Astrocyte (in vitro differentiated cells and primary cell): ENCODE data around the gene SLC22A31. TPM values are rescaled to one million over a fixed set of nuclear protein-coding genes. Genes with fewer than 3 reads are reported as not detected.

Experiments used
- DNase-seq: peaks from one replicate; pipeline ENCODE4 v3.0.0-alpha.2; 2010; ENCODE audit warnings: low read depth
- FAIRE-seq: peaks from 2 replicates; lab custom pipeline; 2011; peaks lifted over from hg19 to GRCh38; lab: Jason Lieb, UNC
- H2AFZ ChIP-seq: 2 replicates; pipeline ENCODE4 v1.6.0; 2012; ENCODE audit warnings: low read depth, low read length, inconsistent platforms
- H3K27ac ChIP-seq: 2 replicates; pipeline ENCODE4 v1.5.1; 2011; ENCODE audit warnings: low read depth, low read length, inconsistent platforms
- H3K27me3 ChIP-seq: 2 replicates; pipeline ENCODE4 v1.6.0; 2011; ENCODE audit warnings: low read length, inconsistent platforms; ENCODE audit not compliant: insufficient read depth
- H3K36me3 ChIP-seq: 2 replicates; pipeline ENCODE4 v1.5.1; 2011; ENCODE audit warnings: low read length, inconsistent platforms; ENCODE audit not compliant: insufficient read depth
- H3K4me1 ChIP-seq: 2 replicates; pipeline ENCODE4 v1.5.1; 2011; ENCODE audit warnings: low read length, inconsistent platforms; ENCODE audit not compliant: insufficient read depth
- H3K4me2 ChIP-seq: 2 replicates; pipeline ENCODE4 v1.6.0; 2012; ENCODE audit warnings: low read length, inconsistent platforms
- H3K4me3 ChIP-seq: 2 replicates; pipeline ENCODE4 v1.5.1; 2011; ENCODE audit warnings: low read depth, mild to moderate bottlenecking, low read length, inconsistent platforms; ENCODE audit not compliant: insufficient read depth
- H3K79me2 ChIP-seq: 2 replicates; pipeline ENCODE4 v1.6.0; 2012; ENCODE audit warnings: mild to moderate bottlenecking, low read length, inconsistent platforms; ENCODE audit not compliant: insufficient read depth
- H3K9ac ChIP-seq: 2 replicates; pipeline ENCODE4 v1.6.0; 2012; ENCODE audit warnings: mild to moderate bottlenecking, low read length, inconsistent platforms
- H3K9me3 ChIP-seq: 2 replicates; pipeline ENCODE4 v1.5.1; 2012; ENCODE audit warnings: low read depth, mild to moderate bottlenecking, low read length, inconsistent platforms; ENCODE audit not compliant: insufficient read depth
- H4K20me1 ChIP-seq: 2 replicates; pipeline ENCODE4 v1.6.0; 2012; ENCODE audit warnings: low read length, inconsistent platforms; ENCODE audit not compliant: insufficient read depth
- H3K27ac Mint-ChIP-seq: one replicate; pipeline ENCODE4 v1.8.0; 2021; ENCODE audit warnings: mild to moderate bottlenecking, mixed read lengths; ENCODE audit not compliant: unreplicated experiment
- H3K27me3 Mint-ChIP-seq: one replicate; pipeline ENCODE4 v1.8.0; 2021; ENCODE audit warnings: low read depth, mixed read lengths; ENCODE audit not compliant: unreplicated experiment
- H3K36me3 Mint-ChIP-seq: one replicate; pipeline ENCODE4 v1.8.0; 2021; ENCODE audit warnings: low read depth, mixed read lengths; ENCODE audit not compliant: unreplicated experiment
- H3K4me1 Mint-ChIP-seq: one replicate; pipeline ENCODE4 v1.8.0; 2021; ENCODE audit warnings: low read depth, mixed read lengths; ENCODE audit not compliant: unreplicated experiment
- H3K4me3 Mint-ChIP-seq: one replicate; pipeline ENCODE4 v1.8.0; 2021; ENCODE audit warnings: mild to moderate bottlenecking, moderate library complexity, mixed read lengths; ENCODE audit not compliant: unreplicated experiment
- H3K9me3 Mint-ChIP-seq: one replicate; pipeline ENCODE4 v1.8.0; 2021; ENCODE audit warnings: mild to moderate bottlenecking, mixed read lengths; ENCODE audit not compliant: unreplicated experiment
- EZH2 ChIP-seq: IDR thresholded peaks from 2 replicates; pipeline ENCODE4 v1.6.1; 2012; ENCODE audit warnings: mild to moderate bottlenecking, low read length, inconsistent platforms; ENCODE audit not compliant: insufficient read depth
- total RNA-seq: library from RNA; stranded (reverse); gene quantifications from 2 replicates; pipeline ENCODE4 v1.2.1, GENCODE V29; 2021
- TF ChIP-seq, protein P1 (sequence below): IDR thresholded peaks from 2 replicates; pipeline ENCODE4 v1.5.1; 2011; ENCODE audit warnings: low read depth, mild to moderate bottlenecking, inconsistent platforms, low read length, moderate library complexity; ENCODE audit not compliant: insufficient read depth

Gene SLC22A31
- total RNA-seq, 1 donor from 2014 or later, result 1.3 TPM

GRCh38 chr16:89147085-89147817 is 53.1 kb downstream of the SLC22A31 start:
- Histone ChIP-seq H3K79me2 (no peaks in the 10 kb centered on the region), H3K36me3 (peaks cover 3% of the 10 kb centered on the region), H3K4me2 (no peak overlapping the region), H2AFZ (no peak overlapping the region), H3K4me3 (no peak overlapping the region), H3K27ac (no peak overlapping the region), H3K4me1 (no peaks in the 10 kb centered on the region), H4K20me1 (peaks cover 6% of the 10 kb centered on the region), H3K27me3 (no peaks in the 10 kb centered on the region), H3K9me3 (no peaks in the 10 kb centered on the region), H3K9ac (no peak overlapping the region)
- H3K4me1 Mint-ChIP-seq, result no peaks in the 10 kb centered on the region
- TF ChIP-seq EZH2, result no peak
- H3K27me3 Mint-ChIP-seq, result no peaks in the 10 kb centered on the region
- peak overlapping the region; percentile 38 for H3K27ac Mint-ChIP-seq
- DNase-seq (no peak), FAIRE-seq (no peak)
- peaks cover 11% of the 10 kb centered on the region for H3K9me3 Mint-ChIP-seq
- no peak overlapping the region for H3K4me3 Mint-ChIP-seq
- H3K36me3 Mint-ChIP-seq, result peaks cover 28% of the 10 kb centered on the region

GRCh38 chr16:89146211-89147005 is 53.9 kb downstream of the SLC22A31 start:
- Mint-ChIP-seq H3K4me3 (peak overlapping the region; percentile 66), H3K36me3 (peaks cover 28% of the 10 kb centered on the region), H3K9me3 (peaks cover 11% of the 10 kb centered on the region), H3K27me3 (no peaks in the 10 kb centered on the region), H3K27ac (peak overlapping the region; percentile 9), H3K4me1 (no peaks in the 10 kb centered on the region)
- FAIRE-seq (no peak), DNase-seq (no peak)
- Histone ChIP-seq H3K27ac (no peak overlapping the region), H2AFZ (no peak overlapping the region), H4K20me1 (peaks cover 6% of the 10 kb centered on the region), H3K79me2 (no peaks in the 10 kb centered on the region), H3K4me1 (no peaks in the 10 kb centered on the region), H3K27me3 (no peaks in the 10 kb centered on the region), H3K4me2 (no peak overlapping the region), H3K4me3 (no peak overlapping the region), H3K9ac (no peak overlapping the region), H3K36me3 (peaks cover 3% of the 10 kb centered on the region), H3K9me3 (no peaks in the 10 kb centered on the region)
- TF ChIP-seq, protein P1, sequence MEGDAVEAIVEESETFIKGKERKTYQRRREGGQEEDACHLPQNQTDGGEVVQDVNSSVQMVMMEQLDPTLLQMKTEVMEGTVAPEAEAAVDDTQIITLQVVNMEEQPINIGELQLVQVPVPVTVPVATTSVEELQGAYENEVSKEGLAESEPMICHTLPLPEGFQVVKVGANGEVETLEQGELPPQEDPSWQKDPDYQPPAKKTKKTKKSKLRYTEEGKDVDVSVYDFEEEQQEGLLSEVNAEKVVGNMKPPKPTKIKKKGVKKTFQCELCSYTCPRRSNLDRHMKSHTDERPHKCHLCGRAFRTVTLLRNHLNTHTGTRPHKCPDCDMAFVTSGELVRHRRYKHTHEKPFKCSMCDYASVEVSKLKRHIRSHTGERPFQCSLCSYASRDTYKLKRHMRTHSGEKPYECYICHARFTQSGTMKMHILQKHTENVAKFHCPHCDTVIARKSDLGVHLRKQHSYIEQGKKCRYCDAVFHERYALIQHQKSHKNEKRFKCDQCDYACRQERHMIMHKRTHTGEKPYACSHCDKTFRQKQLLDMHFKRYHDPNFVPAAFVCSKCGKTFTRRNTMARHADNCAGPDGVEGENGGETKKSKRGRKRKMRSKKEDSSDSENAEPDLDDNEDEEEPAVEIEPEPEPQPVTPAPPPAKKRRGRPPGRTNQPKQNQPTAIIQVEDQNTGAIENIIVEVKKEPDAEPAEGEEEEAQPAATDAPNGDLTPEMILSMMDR, result no peak
- no peak for TF ChIP-seq EZH2

Other genes starting within 250 kb of the SLC22A31 start
- 2.2 and 2.4 TPM in 2 replicates for gene CBFA2T3, start 223.3 kb downstream of the SLC22A31 start, total RNA-seq
- gene ACSF3, start 106.7 kb downstream of the SLC22A31 start, total RNA-seq, result 17.0 and 19.1 TPM in 2 replicates
- 0.17 and 0.18 TPM in 2 replicates for gene CDH15, start 28.8 kb downstream of the SLC22A31 start, total RNA-seq
- 12.2 and 15.5 TPM in 2 replicates for gene ZNF778, start 17.2 kb upstream of the SLC22A31 start, total RNA-seq